HepG2 (cell line): ENCODE data around the gene CCDC85C. TPM values are rescaled to one million over a fixed set of nuclear protein-coding genes. Genes with fewer than 3 reads are reported as not detected.

Source experiments
- ATAC-seq: fragments of 200-7000 bp; cut with Tn5 transposase; 3 replicates; pipeline ENCODE4 v1.9.1; 2020; ENCODE audit warnings: mild to moderate bottlenecking, moderate library complexity
- BruUV-seq: library from RNA; stranded (reverse); fragments of 400-500 nt; replicated peaks from 2 replicates; lab custom pipeline; 2021; lab: Mats Ljungman, UMichigan
- CTCF ChIA-PET: fragments of 300-600 bp; formaldehyde crosslinking; extraction: SDS; loops from one replicate; lab custom pipeline; 2021; ENCODE audit warnings: low total read pairs, inconsistent platforms, low intra/inter-chr PET ratio; lab: Yijun Ruan, JAX
- POLR2A ChIA-PET: fragments of 350-600 bp; sonication (Branson Sonifier 250); formaldehyde crosslinking; loops from one replicate; lab custom pipeline; 2020; ENCODE audit warnings: antibody characterized with exemption, inconsistent platforms; lab: Yijun Ruan, JAX
- DNase-seq: peaks from one replicate; pipeline ENCODE4 v3.0.0-alpha.2; 2015; ENCODE audit warnings: low spot score
- FAIRE-seq: peaks from 3 replicates; lab custom pipeline; 2011; peaks lifted over from hg19 to GRCh38; lab: Jason Lieb, UNC
- H2AFZ ChIP-seq: one replicate; pipeline ENCODE4 v1.6.1; 2011; ENCODE audit warnings: low read length, inconsistent platforms
- H3K27ac ChIP-seq: fragments of 300-600 bp; 3 replicates; pipeline ENCODE4 v1.8.0; 2011; ENCODE audit warnings: mixed run types, mild to moderate bottlenecking, mixed read lengths, low read length, inconsistent platforms; ENCODE audit not compliant: insufficient read depth; ENCODE audit errors: extremely low read length
- H3K27me3 ChIP-seq, 2 experiments: fragments of 200-600 bp in 1 of 2; 2 replicates in 1 of 2; 3 replicates in 1 of 2; pipeline versions ENCODE4 v1.6.0 to v1.8.0; 2011; ENCODE audit warnings: low read length in 2 of 2, mild to moderate bottlenecking in 2 of 2, moderate library complexity in 2 of 2, inconsistent platforms in 1 of 2; ENCODE audit not compliant: insufficient read depth in 2 of 2, control insufficient read depth in 1 of 2
- H3K36me3 ChIP-seq, 2 experiments: fragments of 200-600 bp in 1 of 2; replicated peaks in 1 of 2; 2 replicates in 1 of 2; 3 replicates in 1 of 2; pipeline versions ENCODE4 v1.5.1 to v1.8.0; 2011; ENCODE audit warnings: low read length in 2 of 2, inconsistent platforms in 1 of 2; ENCODE audit not compliant: insufficient read depth in 2 of 2, control insufficient read depth in 1 of 2
- H3K4me1 ChIP-seq: 2 replicates; pipeline ENCODE4 v1.5.1; 2012; ENCODE audit warnings: low read length, inconsistent platforms; ENCODE audit not compliant: insufficient read depth
- H3K4me2 ChIP-seq: 2 replicates; pipeline ENCODE4 v1.6.0; 2011; ENCODE audit warnings: low read depth, low read length, inconsistent platforms
- H3K4me3 ChIP-seq, 3 experiments: fragments of 200-600 bp in 1 of 3; sonication (generic), shearing (Covaris generic) in 1 of 3; replicated peaks in 1 of 3; 2 replicates each; pipeline ENCODE4 v1.5.1; 2011 to 2016; ENCODE audit warnings: low read length in 3 of 3, inconsistent platforms in 2 of 3, low read depth in 2 of 3, mild to moderate bottlenecking in 2 of 3, control low read depth in 1 of 3, mixed read lengths in 1 of 3; ENCODE audit not compliant: insufficient read depth in 1 of 3
- H3K79me2 ChIP-seq: one replicate; pipeline ENCODE4 v1.6.1; 2011; ENCODE audit warnings: low read length, inconsistent platforms; ENCODE audit not compliant: insufficient read depth
- H3K9ac ChIP-seq: 2 replicates; pipeline ENCODE4 v1.6.0; 2011; ENCODE audit warnings: mild to moderate bottlenecking, low read depth, low read length, inconsistent platforms; ENCODE audit not compliant: insufficient read depth
- H3K9me3 ChIP-seq: 2 replicates; pipeline ENCODE4 v1.5.1; 2012; ENCODE audit warnings: mild to moderate bottlenecking, low read length
- H4K20me1 ChIP-seq: 2 replicates; pipeline ENCODE4 v1.6.0; 2011; ENCODE audit warnings: inconsistent platforms, mild to moderate bottlenecking, low read length, moderate library complexity; ENCODE audit not compliant: insufficient read depth
- HOXA3 ChIP-seq: sonication (generic); formaldehyde crosslinking; IDR thresholded peaks from 2 replicates; pipeline ENCODE4 v1.5.0; 2020; ENCODE audit warnings: missing genetic modification reagents
- IKZF1 ChIP-seq: fragments of 450-650 bp; IDR thresholded peaks from 2 replicates; pipeline ENCODE4 v1.7.1; 2016
- MYC ChIP-seq: sonication (generic); formaldehyde crosslinking; IDR thresholded peaks from 2 replicates; pipeline ENCODE4 v1.9.0; 2021; ENCODE audit warnings: missing genetic modification reagents, borderline replicate concordance
- NAIF1 ChIP-seq: sonication (generic); formaldehyde crosslinking; IDR thresholded peaks from 2 replicates; pipeline ENCODE4 v1.5.0; 2020; ENCODE audit warnings: mild to moderate bottlenecking, missing genetic modification reagents, borderline replicate concordance
- RFX5 ChIP-seq: IDR thresholded peaks from 2 replicates; pipeline ENCODE4 v1.6.1; 2011; ENCODE audit warnings: low read depth, low read length, improper control_type of control experiment
- YEATS4 ChIP-seq: sonication (generic); formaldehyde crosslinking; IDR thresholded peaks from 2 replicates; pipeline ENCODE4 v1.4.0; 2020; ENCODE audit warnings: missing genetic modification reagents, borderline replicate concordance
- ZNF430 ChIP-seq: sonication (generic); formaldehyde crosslinking; IDR thresholded peaks from 2 replicates; pipeline ENCODE4 v1.9.0; 2021; ENCODE audit warnings: mild to moderate bottlenecking, missing genetic modification reagents
- ZNF589 ChIP-seq: sonication (generic); formaldehyde crosslinking; conservative IDR thresholded peaks from 2 replicates; pipeline ENCODE4 v1.8.0; 2022; ENCODE audit warnings: mild to moderate bottlenecking, moderate library complexity, missing genetic modification reagents
- ZZZ3 ChIP-seq: sonication (generic); formaldehyde crosslinking; IDR thresholded peaks from 2 replicates; pipeline ENCODE4 v1.4.0; 2020; ENCODE audit warnings: missing genetic modification reagents, mild to moderate bottlenecking, borderline replicate concordance
- WGBS: methylation state at CpG from one replicate; pipeline ENCODE4 v1.1.6; 2017; ENCODE audit warnings: low lambda C conversion rate; 5-methylcytosine and 5-hydroxymethylcytosine counted together
- in situ Hi-C: cut with HindIII; loops from 2 replicates; pipeline ENCODE4 v1.10.0; 2017; ENCODE audit warnings: low pct_unique_long_range_greater_than_20kb; ENCODE audit not compliant: extremely low pct_ligation_motif_present
- intact Hi-C: fragments of 100-400 bp; cut with micrococcal nuclease; formaldehyde crosslinking; loops from one replicate; pipeline ENCODE4 v1.10.0; 2022; ENCODE audit not compliant: unreplicated experiment
- polyA plus RNA-seq, 8 experiments: library from polyadenylated mRNA; depleted of rRNA in 3 of 8; stranded (reverse) in 7 of 8; unstranded in 1 of 8; fragments of >200 nt; fragmentation: Illumina TruSeq in 4 of 8; extraction: Trizol in 4 of 8; gene quantifications; 2 replicates each; pipeline versions ENCODE4 v1.2.1 to v1.2.3, GENCODE V29; 2011 to 2016; ENCODE audit warnings: low read depth in 4 of 8, missing spikeins in 1 of 8, mixed read lengths in 1 of 8; ENCODE audit not compliant: insufficient read depth in 1 of 8
- total RNA-seq, 5 experiments: library from RNA; depleted of rRNA; stranded (reverse); fragments of >200 nt; fragmentation: Illumina TruSeq; extraction: Trizol; gene quantifications; 2 replicates each; pipeline ENCODE4 v1.2.3, GENCODE V29; 2016; ENCODE audit warnings: low read depth in 1 of 5

The CCDC85C gene
- total and polyA plus RNA-seq, 2 of the 13 experiments (the other 11 are each of a cell fraction or from before 2014, with no cell fraction given), result 18.8 to 43.8 TPM

DNA sequence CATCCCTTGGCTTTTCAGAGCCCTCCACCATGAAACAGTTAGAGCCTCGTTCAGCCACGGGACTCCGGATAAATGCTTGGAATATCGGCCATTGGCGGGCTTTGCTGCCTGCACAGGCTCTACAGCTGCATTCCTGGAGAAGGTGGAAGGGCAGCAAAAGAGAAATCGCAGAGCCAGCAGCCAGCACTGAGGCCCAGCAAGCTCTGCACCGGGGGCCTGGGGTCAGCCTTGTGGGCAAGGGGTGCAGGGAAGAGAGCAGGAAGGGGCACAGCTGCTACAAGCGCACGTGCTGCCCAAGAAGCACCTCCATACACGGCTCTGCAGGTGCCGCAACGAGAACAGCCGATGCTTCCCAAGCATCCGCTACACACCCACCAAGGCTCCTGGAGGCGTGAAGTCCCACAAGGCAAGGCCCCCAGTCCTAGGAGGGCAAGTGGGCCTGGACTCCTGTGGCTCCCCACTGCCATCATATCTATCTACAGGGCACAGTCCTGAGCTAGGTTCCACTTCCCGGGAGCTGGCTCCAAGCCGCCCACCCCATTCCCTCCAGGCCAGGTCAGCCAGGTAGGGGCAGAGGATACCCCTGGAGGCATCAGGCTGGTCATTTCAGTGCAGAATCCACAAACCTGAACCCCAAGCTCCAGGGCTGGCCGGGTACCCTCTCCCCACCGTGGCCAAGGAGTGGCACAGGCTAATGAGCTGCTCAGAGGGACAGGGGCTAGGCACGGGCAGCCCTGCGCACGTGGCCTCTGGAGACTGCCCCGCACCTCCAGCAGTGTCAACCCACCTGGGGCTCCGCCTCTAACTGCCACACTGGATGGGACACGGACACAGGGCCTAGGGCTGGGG lies 82.6 kb downstream of the CCDC85C start:
- no peak overlapping the region for H2AFZ ChIP-seq
- WGBS, result 98% methylated on average over 9 of the region's 25 CpGs
- no TSS peak for BruUV-seq
- POLR2A ChIA-PET, result interaction anchor here (1.3 to 1.4 kb wide), 2 partner anchors 31 to 34 kb away, joined by 3 read pairs; no protein-coding TSS in a partner anchor
- DNase-seq (no peak), ATAC-seq (no peak), FAIRE-seq (no peak)
- no peak overlapping the region for H3K9ac ChIP-seq
- peaks cover 8 to 18% of the 10 kb centered on the region in 2 experiments; a peak in 4 of 5 replicates for H3K36me3 ChIP-seq
- no peaks in the 10 kb centered on the region for H3K9me3 ChIP-seq
- CTCF ChIA-PET, result no interaction called here
- H3K79me2 ChIP-seq, result peaks cover 6% of the 10 kb centered on the region
- H4K20me1 ChIP-seq, result peaks cover 23% of the 10 kb centered on the region; the same call in 1 of the 2 replicates
- TF ChIP-seq NAIF1 (CRISPR knock-in tag), result no peak
- TF ChIP-seq MYC (CRISPR knock-in tag), result no peak
- no peak for TF ChIP-seq RFX5
- TF ChIP-seq ZNF430, result no peak
- no peak for TF ChIP-seq HOXA3 (CRISPR knock-in tag)
- no peak for TF ChIP-seq YEATS4 (CRISPR knock-in tag)
- TF ChIP-seq ZNF589 (CRISPR knock-in tag), result no peak
- no peak for TF ChIP-seq ZZZ3 (CRISPR knock-in tag)
- no peak for TF ChIP-seq IKZF1
- H3K4me1 ChIP-seq, result peaks cover 21% of the 10 kb centered on the region
- no peaks in the 10 kb centered on the region for H3K27me3 ChIP-seq
- H3K4me2 ChIP-seq, result no peak overlapping the region
- H3K27ac ChIP-seq, result no peak overlapping the region
- in situ Hi-C loops, result loop anchor here (5.0 to 10.0 kb wide), 2 partner anchors 111 to 363 kb away; no protein-coding TSS in a partner anchor
- intact Hi-C loops, result no loop called here
- no peak overlapping the region for H3K4me3 ChIP-seq
